Measurements from ENCODE around the gene NELFB. TPM values are rescaled to one million over a fixed set of nuclear protein-coding genes. Genes with fewer than 3 reads are reported as not detected.
A peak's percentile ranks its signal among the peaks of the same experiment; 100 is the strongest.

The NELFB gene
- total RNA-seq, 1 experiment from 2014 or later: 95.0 TPM

GRCh38 chr9:137303151-137303892 lies 48.2 kb downstream of the NELFB start:
- ChIA-PET CTCF (interaction anchor here (0.6 to 8.6 kb wide), 12 partner anchors 10 to 268 kb away, joined by 3 to 172 read pairs (median 6); partner anchors contain the start of genes ENTPD8, EXD3, NOXA1 and TOR4A), POLR2A (interaction anchor here (0.6 to 2.8 kb wide), 3 partner anchors 15 to 111 kb away, joined by 3 to 10 read pairs (median 3); partner anchors contain the start of gene TOR4A)
- peak overlapping the region; percentile 49 for H3K4me3 Mint-ChIP-seq
- peaks cover 43% of the 10 kb centered on the region for H3K4me1 Mint-ChIP-seq
- peaks cover 19% of the 10 kb centered on the region for H3K27me3 Mint-ChIP-seq (ENCODE audit: low read depth)
- TF ChIP-seq ZNF423 (CRISPR knock-in tag; IDR thresholded peaks at IDR 0.05) (no peak), SMAD3 (CRISPR knock-in tag; IDR thresholded peaks at IDR 0.05; ENCODE audit: borderline replicate concordance) (no peak), ZNF281 (CRISPR knock-in tag; IDR thresholded peaks at IDR 0.05) (no peak), FOXJ3 (CRISPR knock-in tag; IDR thresholded peaks at IDR 0.05; ENCODE audit: borderline replicate concordance) (no peak), MYBL2 (CRISPR knock-in tag; IDR thresholded peaks at IDR 0.05) (no peak), ERG (CRISPR knock-in tag; IDR thresholded peaks at IDR 0.05) (no peak), PRDM15 (CRISPR knock-in tag; IDR thresholded peaks at IDR 0.05) (peak; percentile 57)
- no peak for ATAC-seq
- DNase-seq (ENCODE audit: low spot score): no peak
- H3K9me3 Mint-ChIP-seq: no peaks in the 10 kb centered on the region
- H3K36me3 Mint-ChIP-seq: no peaks in the 10 kb centered on the region
- no peak overlapping the region for H3K27ac Mint-ChIP-seq

- H3K36me3 Mint-ChIP-seq: no peaks in the 10 kb centered on the region
- H3K9me3 Mint-ChIP-seq: no peaks in the 10 kb centered on the region
- POLR2A ChIA-PET: interaction anchor here (0.5 to 2.8 kb wide), 4 partner anchors 15 to 110 kb away, joined by 3 to 10 read pairs (median 3); partner anchors contain the start of gene TOR4A
- DNase-seq (ENCODE audit: low spot score) (no peak), ATAC-seq (no peak)
- no peak for TF ChIP-seq ZSCAN18 (CRISPR knock-in tag; IDR thresholded peaks at IDR 0.05)
- TF ChIP-seq ZNF281 (CRISPR knock-in tag; IDR thresholded peaks at IDR 0.05): no peak
- no peak for TF ChIP-seq TP53 (CRISPR knock-in tag; IDR thresholded peaks at IDR 0.05)
- no peak for TF ChIP-seq CDX4 (CRISPR knock-in tag; IDR thresholded peaks at IDR 0.05; ENCODE audit: borderline replicate concordance)
- TF ChIP-seq NR3C1 (CRISPR knock-in tag; conservative IDR thresholded peaks at IDR 0.05; ENCODE audit: low read depth): no peak
- no peak for TF ChIP-seq EMX1 (CRISPR knock-in tag; IDR thresholded peaks at IDR 0.05)
- no peak overlapping the region for H3K27ac Mint-ChIP-seq
- H3K27me3 Mint-ChIP-seq (ENCODE audit: low read depth): peaks cover 19% of the 10 kb centered on the region
- no peak overlapping the region for H3K4me3 Mint-ChIP-seq
- CTCF ChIA-PET: interaction anchor here (0.6 to 8.6 kb wide), 7 partner anchors 10 to 269 kb away, joined by 3 to 172 read pairs (median 15); partner anchors contain the start of genes EXD3 and NOXA1
- peaks cover 36% of the 10 kb centered on the region for H3K4me1 Mint-ChIP-seq
Measured at GRCh38 chr9:137303893-137304382, 48.8 kb downstream of the NELFB start.

All from WTC11 (cell line).